G401 (cell line): ENCODE measurements around the gene RPL31. TPM values are rescaled to one million over a fixed set of nuclear protein-coding genes. Genes with fewer than 3 reads are reported as not detected.

Experiments used
- DNase-seq: peaks from one replicate; pipeline ENCODE4 v3.0.0-alpha.2; 2015; ENCODE audit warnings: low spot score
- in situ Hi-C: cut with HindIII; loops from 2 replicates; pipeline ENCODE4 v1.10.0; 2016; ENCODE audit warnings: low sequenced_read_pairs, mixed read lengths
- total RNA-seq: library from RNA; depleted of rRNA; stranded (reverse); fragments of >200 nt; shearing (Covaris generic); gene quantifications from 2 replicates; pipeline ENCODE4 v1.2.3, GENCODE V29; 2014

Gene RPL31
- total RNA-seq, 1 experiment from 2014 or later: 2,056 TPM

DNA sequence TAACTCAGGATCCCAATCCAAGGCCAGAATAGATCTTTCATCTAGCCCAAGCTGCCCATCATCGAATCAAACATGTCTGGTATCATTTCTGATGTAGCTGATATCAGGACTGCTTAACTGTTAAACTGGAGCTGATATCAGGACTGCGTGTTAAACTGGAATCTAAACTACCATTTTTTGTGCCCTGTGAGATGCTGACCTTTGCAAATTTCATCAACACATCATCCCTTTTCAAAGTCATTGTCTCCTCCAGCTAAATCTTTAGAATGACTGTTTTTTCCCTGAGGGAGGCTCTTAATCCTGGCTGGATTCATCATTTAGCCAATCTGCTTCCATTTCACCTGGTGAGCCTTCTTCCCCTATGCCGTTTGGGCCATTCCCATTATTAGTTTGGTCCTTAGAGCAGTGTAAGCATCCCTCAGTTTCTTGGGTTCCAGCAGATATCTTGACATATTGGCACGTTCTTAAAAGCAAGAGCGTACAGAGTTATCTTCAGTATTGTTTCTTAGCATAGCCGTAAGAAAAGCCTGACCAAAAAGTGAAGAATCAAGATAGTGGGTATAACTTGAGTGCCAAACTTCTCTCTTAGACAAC lies 12.3 kb downstream of the RPL31 start:
- DNase-seq: no peak
- in situ Hi-C loops: no loop called here

DNA sequence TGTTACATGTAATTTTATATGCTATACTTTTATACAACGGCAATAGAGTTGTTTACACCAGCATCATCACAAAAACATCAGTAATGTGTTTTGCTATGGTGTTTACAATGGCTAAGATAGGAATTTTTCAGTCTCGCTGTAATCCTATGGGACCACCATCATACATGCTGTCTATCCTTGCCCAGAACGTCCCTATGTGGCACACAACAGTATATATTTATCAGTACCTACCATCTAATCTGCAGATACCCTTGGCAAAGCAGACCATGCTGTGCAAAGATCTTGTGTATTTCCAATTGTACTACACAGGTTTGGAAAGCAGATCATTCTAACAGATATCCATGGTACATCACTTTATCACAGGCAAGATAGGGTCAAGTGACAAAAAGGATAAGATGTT lies 15.3 kb downstream of the RPL31 start:
- in situ Hi-C loops: no loop called here
- no peak for DNase-seq

DNA sequence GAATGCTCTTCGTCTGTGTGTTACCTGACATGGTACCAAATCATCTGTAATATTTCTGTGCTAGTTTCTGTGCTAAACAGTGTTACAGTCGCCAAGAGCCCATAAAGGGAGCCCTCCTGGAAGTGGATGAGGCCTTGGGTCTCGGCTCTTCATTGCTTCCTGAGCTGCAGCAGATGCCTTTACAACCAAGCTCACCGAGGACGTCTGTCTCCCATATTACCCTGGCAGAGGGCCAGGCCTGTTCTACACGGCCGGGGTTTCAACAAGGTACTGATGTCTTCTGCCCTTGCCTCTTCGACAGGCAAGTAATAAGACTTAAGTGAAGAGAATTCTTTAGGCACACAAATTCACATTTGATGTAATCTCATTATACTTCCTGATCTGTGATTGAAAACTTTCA lies 16.8 kb downstream of the RPL31 start:
- in situ Hi-C loops: no loop called here
- DNase-seq: peak; percentile 57

- DNase-seq: no peak
- in situ Hi-C loops: no loop called here
These were observed 20.1 kb downstream of the RPL31 start for GRCh38 chr2:101022221-101022620.

GRCh38 chr2:101023327-101024107 lies 21.4 kb downstream of the RPL31 start:
- in situ Hi-C loops: no loop called here
- no peak for DNase-seq

DNA sequence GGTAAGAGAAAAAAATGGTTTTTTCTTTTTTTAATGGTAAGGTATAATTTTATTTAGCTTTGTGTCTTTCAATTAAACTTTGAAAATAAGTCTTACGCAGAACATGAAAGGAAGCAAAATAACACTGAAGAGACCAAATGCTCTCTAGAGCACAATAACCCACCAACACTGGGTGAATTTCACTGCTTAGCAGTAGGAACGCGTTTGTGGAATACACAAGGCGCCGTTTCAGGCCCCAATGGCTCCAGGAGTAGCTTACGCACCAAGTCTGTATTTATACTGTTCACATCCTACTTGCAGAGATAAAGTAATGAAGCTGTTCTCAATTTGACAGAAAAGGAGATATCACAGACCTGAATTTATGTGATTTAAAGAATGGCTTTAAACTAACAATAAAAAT lies 23.5 kb downstream of the RPL31 start:
- in situ Hi-C loops: loop anchor here (25.0 kb wide), 1 partner anchor 187 kb away; no protein-coding TSS in a partner anchor
- DNase-seq: no peak

DNA sequence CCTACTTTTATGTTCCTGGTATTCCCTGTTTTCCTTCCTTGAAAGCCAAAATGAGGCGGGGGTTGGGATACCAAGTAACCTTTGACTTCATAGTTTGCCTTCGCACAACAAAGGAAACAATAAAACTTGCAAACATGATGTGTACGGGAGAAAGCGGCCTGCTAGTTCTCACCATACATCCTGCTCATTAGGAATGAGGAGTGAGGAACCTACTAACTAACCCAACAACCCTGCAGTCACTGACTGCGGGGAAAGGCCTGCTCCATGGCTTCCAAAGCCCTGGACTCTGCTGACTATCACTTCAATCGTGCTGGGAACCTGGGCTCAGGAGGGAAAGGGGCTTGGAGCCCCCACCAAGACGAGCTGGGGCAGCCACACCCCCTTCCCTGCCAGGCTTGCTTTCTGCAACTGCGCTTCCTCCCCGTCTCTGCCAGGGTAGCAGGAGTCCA lies 24.2 kb downstream of the RPL31 start:
- no peak for DNase-seq
- in situ Hi-C loops: loop anchor here (25.0 kb wide), 1 partner anchor 186 kb away; no protein-coding TSS in a partner anchor

GRCh38 chr2:101026923-101027469 lies 24.9 kb downstream of the RPL31 start:
- no peak for DNase-seq
- in situ Hi-C loops: loop anchor here (25.0 kb wide), 1 partner anchor 185 kb away; no protein-coding TSS in a partner anchor

DNA sequence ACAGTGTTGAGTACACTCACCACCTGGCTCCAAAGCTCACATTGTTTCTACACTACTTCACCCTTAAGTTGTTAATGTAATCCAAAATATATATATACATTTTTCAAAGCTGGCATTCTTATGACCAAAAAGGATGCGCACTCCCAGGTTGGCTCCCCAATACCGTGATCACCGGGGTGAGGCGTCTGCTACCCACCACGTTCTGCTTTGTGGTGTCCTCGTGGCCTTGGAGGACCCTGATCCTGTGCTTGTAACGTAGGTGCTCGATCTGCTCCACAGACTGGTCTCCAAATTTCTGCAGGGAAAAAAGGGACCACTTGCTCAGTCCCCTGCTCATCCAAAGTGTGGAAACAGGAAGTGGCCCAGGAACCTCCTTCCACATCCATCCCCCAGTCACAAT lies 25.8 kb downstream of the RPL31 start:
- no peak for DNase-seq
- in situ Hi-C loops: loop anchor here (25.0 kb wide), 1 partner anchor 184 kb away; no protein-coding TSS in a partner anchor

GRCh38 chr2:101030866-101031554 lies 28.9 kb downstream of the RPL31 start:
- in situ Hi-C loops: loop anchor here (25.0 kb wide), 1 partner anchor 181 kb away; no protein-coding TSS in a partner anchor
- no peak for DNase-seq

DNA sequence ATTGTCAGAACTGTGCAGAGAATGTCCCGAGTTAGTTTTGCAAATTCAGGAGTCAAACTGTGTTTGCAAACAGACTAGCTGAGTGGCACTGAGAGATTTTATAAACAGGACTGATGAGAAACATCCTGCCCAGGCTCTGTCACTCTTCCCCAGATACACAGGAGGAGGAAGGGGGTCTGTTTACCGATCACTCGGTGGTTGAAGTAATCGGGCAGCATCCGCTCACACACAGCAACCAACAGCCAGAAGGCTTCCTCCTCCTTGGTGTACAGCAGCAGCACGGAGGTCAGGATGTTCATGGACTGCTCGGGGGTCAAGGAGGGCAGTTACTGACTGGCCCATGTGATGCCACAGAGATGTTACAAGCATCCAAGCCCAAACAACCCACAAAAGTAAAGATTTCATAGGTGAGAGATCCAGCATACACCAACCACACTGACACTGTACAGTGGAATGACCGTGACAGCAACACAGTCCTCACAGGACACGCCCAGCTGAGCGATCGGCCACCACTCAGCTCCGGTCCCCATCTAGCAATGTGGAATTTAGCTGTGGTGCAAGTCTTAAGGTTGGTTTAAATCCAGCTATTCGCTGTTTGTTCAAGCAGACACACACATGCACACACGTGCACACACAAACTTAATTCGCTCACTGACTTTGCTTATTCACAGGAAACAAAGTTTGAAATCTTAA lies 30.1 kb downstream of the RPL31 start:
- DNase-seq: no peak
- in situ Hi-C loops: loop anchor here (25.0 kb wide), 1 partner anchor 180 kb away; no protein-coding TSS in a partner anchor

DNA sequence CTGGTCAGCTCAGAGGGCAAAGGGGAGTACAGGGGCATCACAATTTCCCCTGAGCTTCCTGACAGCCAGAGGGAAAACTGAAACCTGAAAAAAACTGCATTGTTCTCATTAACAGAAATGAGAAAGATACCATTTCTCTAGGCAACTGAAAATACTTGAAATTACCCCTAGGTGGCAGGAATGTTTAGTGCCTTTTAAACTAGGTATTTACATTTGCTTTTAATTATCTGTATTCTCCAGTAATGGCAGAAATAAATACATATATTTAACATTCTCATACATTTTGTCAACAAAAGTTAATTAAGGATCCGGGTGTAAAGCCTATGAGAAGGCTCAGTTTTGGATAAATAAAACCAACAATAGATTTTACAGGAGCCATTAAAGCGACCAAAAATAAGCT lies 34.5 kb downstream of the RPL31 start:
- in situ Hi-C loops: loop anchor here (25.0 kb wide), 1 partner anchor 176 kb away; no protein-coding TSS in a partner anchor
- DNase-seq: no peak

GRCh38 chr2:101037161-101037755 lies 35.2 kb downstream of the RPL31 start:
- DNase-seq: no peak
- in situ Hi-C loops: loop anchor here (25.0 kb wide), 1 partner anchor 175 kb away; no protein-coding TSS in a partner anchor

DNA sequence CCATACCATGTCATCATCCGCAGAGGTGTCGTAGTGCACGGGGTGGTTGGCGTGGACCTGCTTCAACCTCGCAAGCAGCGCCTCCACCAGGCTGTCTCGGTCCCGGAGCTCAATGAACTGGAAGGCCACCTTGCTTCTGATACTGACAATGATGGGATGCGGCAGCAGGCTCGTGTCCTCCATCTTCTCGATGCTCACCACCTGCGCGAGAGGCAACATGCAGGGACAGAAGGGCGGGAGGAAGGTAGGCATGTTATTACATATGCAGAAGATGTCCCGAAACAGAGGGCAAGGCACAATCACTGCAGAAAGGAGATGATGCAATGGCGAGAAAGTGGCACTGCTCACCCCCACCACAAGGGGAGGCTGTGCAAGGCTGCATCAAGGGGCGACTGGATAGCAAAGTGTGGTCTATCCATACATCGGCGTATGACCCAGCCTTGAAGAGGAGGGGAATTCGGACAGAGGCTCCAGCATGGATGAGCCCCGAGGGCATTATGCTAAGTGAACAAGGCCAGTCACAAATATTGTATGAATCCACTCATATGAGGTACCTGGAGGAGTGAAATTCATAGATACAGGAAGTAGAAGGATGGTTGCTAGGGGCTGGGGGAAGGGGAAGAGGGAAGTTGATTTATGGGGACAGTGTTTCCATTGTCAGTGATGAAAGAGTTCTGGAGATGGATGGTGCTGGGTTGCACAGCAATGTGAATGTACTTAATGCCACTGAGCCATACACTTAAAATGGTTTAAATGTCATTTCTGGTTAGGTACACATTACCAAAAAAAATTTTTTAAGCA lies 36.6 kb downstream of the RPL31 start:
- DNase-seq: no peak
- in situ Hi-C loops: loop anchor here (25.0 kb wide), 1 partner anchor 174 kb away; no protein-coding TSS in a partner anchor

- no peak for DNase-seq
- in situ Hi-C loops: loop anchor here (25.0 kb wide), 1 partner anchor 172 kb away; no protein-coding TSS in a partner anchor
These were observed 38.0 kb downstream of the RPL31 start for GRCh38 chr2:101040072-101040471.

DNA sequence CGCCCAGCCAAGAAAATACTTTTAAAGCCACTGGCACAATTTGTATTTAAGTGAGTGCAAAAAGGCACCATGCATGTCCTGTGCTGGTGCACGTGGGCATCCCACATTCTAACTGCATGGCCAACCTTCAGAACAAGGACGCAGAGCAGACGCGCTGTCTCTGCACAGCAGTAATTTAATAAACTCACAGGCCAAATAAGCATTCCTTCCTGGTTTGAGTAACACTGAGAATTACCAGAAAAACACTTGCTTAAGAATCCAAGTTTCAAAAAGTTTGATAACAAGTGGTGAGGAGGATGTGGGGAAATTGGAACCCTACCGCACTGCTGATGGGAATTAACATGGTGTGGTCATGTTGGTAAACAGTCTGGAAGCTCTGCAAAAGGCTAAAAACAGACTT lies 38.7 kb downstream of the RPL31 start:
- in situ Hi-C loops: loop anchor here (25.0 kb wide), 1 partner anchor 172 kb away; no protein-coding TSS in a partner anchor
- no peak for DNase-seq

DNA sequence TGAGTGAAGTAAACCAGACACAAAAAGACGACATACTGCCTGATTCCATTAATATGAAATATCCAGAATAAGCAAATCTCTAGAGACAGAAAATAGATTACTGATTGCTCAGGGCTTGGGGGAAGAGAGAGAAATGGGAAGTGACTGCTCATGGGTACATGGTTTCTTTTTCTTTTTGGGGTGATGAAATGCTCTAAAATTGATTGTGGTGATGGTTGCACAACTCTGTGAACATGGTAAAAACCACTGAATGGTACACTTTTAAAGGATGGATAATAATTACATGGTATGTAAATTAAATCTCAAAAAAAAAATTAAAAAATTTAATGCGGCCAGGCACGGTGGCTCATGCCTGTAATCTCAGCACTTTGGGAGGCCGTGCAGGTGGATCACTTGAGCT lies 39.3 kb downstream of the RPL31 start:
- no peak for DNase-seq
- in situ Hi-C loops: loop anchor here (25.0 kb wide), 1 partner anchor 171 kb away; no protein-coding TSS in a partner anchor
